AG10803 (cell line): ENCODE results near the gene CLEC2D.
"Not testable (repeated sequence)": the region's sequence is repeated elsewhere in the genome, so short reads cannot be mapped to it uniquely, and the experiment has no call there.

ENCODE experiments used
- DNase-seq: peaks from one replicate; pipeline ENCODE4 v3.0.0; 2010; ENCODE audit warnings: low read depth
- H3K4me3 ChIP-seq: 2 replicates; pipeline ENCODE4 v1.5.1; 2011; ENCODE audit warnings: mild to moderate bottlenecking, low read length, control low read depth
- CTCF ChIP-seq: conservative IDR thresholded peaks from 2 replicates; pipeline ENCODE4 v1.5.1; 2011; ENCODE audit warnings: mild to moderate bottlenecking, low read length, control low read depth, inconsistent platforms

The CLEC2D gene

GRCh38 chr12:9711664-9712063 lies 42.2 kb downstream of the CLEC2D start:
- DNase-seq: peak; percentile 44
- no peak for TF ChIP-seq CTCF
- no peak overlapping the region for H3K4me3 ChIP-seq

GRCh38 chr12:9713032-9713558 lies 43.6 kb downstream of the CLEC2D start:
- H3K4me3 ChIP-seq, DNase-seq: not testable (repeated sequence)

GRCh38 chr12:9717070-9717925 lies 47.8 kb downstream of the CLEC2D start:
- no peak for TF ChIP-seq CTCF
- H3K4me3 ChIP-seq: no peak overlapping the region
- DNase-seq: no peak

GRCh38 chr12:9718968-9719367 lies 49.5 kb downstream of the CLEC2D start:
- no peak overlapping the region for H3K4me3 ChIP-seq
- no peak for TF ChIP-seq CTCF
- no peak for DNase-seq

- no peak for TF ChIP-seq CTCF
- DNase-seq: no peak
- H3K4me3 ChIP-seq: no peak overlapping the region
Measured at GRCh38 chr12:9719790-9720189, 50.3 kb downstream of the CLEC2D start.

GRCh38 chr12:9721394-9722092 lies 52.0 kb downstream of the CLEC2D start:
- DNase-seq: peak; percentile 10
- H3K4me3 ChIP-seq: no peak overlapping the region
- TF ChIP-seq CTCF: no peak

GRCh38 chr12:9724023-9724422 lies 54.5 kb downstream of the CLEC2D start:
- no peak for DNase-seq
- no peak for TF ChIP-seq CTCF
- no peak overlapping the region for H3K4me3 ChIP-seq
